HL-60/S4 treated with retinoic acid at 250 ng/mL for 4 days and 3 days (cell line): ENCODE measurements around the gene EPN1.

Source experiments
- in situ Hi-C: fragments of 300-500 bp; cut with MboI; formaldehyde crosslinking; loops from 2 replicates; pipeline ENCODE4 v1.7.0; 2022; ENCODE audit warnings: low sequenced_read_pairs

The EPN1 gene

DNA sequence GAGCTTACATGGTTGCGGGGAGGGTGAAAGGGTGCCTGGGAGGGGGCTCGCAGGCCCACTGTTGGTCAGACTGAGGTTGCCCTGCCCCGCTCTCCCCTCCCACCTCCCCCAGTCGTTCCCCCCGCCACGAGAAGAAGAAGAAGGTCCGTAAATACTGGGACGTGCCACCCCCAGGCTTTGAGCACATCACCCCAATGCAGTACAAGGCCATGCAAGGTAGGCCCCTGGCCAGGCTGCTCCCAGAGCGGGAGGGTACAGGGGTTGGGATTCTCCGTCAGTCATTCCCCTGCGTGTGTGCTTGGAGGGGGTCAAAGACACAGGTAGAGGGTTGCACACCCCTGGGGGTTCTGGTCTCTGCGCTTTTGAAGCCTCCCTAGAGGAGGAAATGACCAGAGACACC is 14.6 kb upstream of the EPN1 start:
- in situ Hi-C loops, result no loop called here

DNA sequence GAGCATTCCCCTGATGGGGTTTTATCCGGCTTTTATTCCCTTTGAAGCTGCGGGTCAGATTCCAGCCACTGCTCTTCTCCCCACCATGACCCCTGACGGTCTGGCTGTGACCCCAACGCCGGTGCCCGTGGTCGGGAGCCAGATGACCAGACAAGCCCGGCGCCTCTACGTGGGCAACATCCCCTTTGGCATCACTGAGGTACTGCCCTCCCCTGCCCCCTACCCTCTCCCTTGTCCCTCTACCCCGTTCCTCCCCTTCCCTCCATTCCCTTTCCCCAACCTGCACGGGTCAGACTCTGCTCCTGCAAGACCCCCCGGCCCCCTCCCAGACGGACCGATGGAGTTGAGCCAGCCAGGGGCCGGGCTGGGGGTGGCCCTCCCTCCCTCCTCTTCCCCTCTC is 14.0 kb upstream of the EPN1 start:
- in situ Hi-C loops, result no loop called here

DNA sequence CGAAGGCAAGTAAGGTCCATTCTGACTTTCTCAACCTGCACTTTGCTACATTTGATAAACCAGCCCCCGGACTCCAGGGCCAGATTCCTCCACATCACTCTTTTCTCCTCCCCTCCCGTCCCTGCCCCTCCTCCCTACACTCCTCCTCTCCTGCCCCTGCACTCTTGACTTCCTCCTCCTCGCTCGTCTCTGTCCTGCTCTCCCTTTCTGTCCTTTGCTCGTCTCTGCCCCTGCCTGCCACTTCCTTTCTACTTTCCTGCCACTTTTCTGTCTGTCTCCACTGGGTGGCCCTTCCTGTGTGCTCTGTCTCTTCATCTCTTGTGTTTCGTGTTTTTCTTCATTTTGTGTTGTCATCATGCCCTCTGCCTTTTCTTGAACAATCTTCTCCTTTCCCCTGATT is 13.2 kb upstream of the EPN1 start:
- in situ Hi-C loops, result no loop called here

DNA sequence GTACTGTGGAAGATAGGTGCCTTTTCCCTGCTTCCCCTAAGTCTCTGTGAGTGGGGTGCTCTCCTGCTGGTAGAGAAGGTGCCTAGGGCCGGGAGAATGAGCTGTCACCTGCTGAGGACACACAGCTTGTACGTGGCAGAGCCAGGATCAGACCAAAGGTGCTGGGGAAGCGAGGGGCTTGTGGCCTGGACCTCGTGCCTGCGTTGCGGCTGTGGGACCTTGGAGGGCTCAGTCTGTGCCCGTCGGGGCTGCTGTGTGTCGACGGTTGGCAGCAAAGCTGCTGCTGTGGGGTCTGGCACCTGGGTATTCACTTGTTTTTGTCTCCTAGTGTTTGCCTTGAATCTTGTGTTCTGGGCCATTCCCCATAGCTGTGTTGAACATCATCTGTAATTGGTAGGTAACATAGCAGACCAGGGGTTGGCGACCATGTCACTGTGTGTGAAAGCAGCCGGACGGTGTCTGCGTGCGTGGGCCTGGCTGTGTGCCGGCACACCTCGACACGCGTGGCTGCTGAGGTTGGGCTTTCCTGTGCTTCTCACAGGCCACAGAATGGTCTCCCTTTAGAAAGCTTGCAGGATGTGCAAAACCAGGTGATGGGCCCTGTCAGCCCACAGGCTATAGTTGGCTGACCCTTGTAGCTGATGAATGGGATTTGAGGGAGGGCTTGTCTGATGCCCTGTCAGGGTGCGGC is 11.0 kb upstream of the EPN1 start:
- in situ Hi-C loops, result no loop called here

DNA sequence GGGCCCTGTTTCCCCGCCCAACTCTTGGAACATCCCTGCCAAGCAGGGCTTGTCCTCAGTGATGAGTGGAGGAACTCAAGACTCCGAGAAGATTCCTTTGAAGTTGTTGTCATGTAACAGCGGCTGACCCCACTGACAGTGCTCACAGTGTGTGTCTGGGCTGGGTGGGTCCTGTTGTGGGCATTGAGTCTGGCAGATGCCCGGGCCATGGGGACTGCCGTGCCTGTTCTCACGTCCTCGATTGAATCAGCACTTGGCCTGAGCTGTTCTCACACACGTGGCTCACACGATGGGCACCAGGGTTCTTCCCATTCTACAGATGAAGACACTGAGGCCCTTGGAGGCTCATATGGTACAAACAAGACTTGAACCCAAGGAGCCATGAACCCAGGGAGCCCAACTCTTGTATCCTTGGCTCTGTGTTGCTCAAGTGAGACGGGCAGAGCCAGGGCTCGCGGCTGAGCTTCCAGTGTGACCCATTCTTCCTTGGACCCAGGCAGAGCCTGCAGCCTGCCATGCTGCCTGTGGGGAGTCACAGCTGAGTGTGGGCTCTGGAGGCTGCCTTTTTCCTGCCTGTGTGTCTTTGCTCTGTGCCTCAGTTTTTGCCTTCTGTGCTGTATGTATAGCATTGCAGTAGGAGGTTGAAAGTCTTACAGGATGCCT is 8.6 kb upstream of the EPN1 start:
- in situ Hi-C loops, result no loop called here

DNA sequence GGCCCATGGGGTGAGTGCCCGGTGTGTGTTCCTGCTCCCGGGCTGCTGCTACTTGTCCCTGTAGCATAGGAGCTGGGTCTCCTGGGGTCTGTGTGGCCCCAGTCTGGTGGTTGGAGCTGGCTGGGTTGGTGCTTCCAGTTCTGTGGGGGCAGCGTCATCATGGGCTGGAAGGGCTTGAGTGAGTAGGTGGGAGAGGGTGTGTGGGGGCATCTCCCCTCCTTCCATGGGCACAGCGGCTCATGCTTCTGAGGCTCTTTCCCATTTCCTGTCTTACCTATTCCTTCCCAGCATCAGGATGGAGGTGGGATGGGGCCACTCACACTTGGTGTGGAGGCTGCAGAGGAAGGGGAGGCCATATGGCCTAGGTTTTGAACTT is 8.0 kb upstream of the EPN1 start:
- in situ Hi-C loops, result no loop called here

DNA sequence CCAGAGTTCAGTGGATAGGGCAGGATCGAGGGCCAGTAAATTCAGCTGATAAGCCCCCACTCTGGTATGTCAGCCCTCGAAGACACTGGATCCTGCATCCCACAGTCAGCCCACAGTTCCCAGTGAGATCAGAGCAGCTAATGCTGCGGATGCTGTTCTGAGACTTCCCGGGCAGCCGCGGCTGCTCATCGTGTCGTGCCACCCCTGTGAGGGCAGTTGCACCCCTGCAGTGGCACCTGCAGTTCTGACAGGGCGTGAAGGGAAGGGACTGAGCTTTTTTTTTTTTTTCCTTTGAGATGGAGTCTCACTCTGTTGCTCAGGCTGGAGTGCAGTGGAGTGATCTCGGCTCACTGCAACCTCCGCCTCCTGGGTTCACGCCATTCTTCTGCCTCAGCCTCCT is 7.5 kb upstream of the EPN1 start:
- in situ Hi-C loops, result no loop called here

DNA sequence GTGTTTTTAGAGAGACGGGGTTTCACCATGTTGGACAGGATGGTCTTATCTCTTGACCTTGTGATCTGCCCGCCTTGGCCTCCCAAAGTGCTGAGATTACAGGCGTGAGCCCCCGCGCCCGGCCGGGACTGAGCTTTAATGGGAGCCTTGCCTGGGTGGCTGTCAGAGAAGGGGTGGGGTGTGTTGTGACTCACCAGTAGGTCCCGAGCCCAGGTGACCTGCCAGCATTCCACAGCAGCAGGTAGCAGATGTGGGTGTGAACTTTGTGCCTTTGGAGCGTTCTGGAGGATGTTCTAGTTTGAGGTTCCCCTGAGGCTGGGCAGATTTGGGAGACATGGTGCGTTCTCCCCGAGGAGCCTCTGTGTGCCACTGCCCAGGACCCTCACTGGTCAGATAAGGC is 7.1 kb upstream of the EPN1 start:
- in situ Hi-C loops, result no loop called here

DNA sequence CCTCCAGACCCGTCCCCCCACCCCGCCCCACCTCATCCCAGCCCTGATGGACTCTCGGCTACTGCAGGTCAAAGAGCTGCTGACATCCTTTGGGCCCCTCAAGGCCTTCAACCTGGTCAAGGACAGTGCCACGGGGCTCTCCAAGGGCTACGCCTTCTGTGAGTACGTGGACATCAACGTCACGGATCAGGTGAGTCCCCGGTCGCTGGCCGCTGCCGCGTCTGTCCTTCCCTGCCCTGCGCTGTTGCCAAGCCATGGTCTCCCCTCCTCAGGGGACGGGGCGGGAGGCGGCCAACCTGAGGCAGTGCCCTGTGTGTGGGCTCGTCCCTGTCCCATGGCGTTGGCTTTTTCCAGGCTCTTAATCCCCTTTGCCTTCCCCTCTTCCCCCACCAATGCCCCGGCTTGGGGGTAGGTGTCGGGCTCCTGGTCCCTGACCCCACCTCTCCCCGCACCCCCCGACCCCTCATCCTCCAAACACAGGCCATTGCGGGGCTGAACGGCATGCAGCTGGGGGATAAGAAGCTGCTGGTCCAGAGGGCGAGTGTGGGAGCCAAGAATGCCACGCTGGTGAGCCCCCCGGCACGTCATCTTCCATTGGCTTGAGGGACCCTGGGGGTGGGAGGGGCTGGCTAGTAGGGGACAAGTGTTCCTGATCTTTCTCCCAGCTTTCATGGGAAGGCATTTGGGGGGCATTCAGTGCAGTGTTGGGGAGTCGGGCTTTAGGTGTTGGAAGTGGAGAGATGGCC is 6.2 kb upstream of the EPN1 start:
- in situ Hi-C loops, result no loop called here

DNA sequence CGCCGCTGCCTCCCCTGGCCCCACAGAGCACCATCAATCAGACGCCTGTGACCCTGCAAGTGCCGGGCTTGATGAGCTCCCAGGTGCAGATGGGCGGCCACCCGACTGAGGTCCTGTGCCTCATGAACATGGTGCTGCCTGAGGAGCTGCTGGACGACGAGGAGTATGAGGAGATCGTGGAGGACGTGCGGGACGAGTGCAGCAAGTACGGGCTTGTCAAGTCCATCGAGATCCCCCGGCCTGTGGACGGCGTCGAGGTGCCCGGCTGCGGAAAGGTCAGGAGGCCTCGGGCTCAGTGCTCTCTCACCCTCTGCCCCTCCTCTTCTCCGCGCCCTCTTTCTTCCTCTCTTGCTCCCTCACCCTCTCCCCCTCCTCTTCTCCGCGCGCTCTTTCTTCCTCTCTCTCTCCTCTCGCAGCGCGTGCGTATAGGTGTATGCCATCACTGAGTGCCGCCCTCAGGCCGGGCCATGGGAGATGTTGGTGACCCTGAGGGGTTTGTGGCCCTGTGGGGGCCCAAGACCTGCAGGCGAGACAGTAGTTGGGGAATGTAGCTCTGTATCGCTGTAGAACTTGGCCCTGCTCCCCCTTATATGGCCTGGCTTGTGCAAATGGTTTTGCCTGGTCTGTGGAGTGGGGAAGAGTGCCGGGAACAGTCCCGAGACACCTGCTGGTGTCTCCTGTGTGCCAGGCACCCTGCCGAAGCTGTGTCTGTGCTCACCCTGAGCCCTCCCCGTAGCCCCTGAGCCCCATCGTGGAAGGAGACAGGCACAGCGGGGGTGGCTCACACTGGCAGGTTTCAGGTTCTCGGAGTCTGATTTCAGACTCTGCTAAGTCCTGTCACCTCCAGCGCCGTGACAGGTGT is 5.4 kb upstream of the EPN1 start:
- in situ Hi-C loops, result no loop called here

DNA sequence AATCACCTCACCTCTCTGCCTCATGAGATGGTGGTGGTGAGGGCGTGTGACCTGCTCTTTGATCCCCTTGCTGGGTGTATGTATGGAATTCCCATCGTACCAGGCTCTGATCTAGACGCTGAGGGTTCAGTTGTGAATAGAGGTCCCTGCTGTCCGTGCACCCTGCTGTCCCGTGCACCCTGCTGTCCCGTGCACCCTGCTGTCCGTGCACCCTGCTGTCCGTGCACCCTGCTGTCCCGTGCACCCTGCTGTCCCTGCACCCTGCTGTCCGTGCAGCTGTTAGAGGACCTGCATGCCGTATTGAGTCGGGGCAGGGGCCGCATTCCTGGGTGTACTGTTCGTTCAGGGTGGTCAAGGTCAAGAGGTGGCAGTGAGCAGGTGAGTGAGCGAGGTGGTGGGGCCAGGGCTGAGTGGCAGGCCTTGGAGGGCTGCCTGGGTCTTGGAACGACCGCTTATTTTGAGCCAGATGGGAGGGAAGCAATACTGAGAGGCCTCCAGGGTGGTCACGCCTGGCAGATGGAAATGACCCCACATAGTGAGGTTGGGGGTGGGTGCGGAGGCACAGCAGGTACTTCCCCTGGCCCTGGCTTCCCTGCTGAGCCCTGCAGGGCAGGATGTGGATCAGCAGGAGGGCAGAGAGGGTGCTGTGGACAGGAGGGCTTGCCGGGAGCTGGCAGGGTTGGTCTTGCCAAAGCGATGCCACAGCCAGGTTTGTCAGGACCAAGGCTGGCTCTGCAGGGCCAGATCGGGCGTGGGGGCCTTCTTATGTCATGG is 4.6 kb upstream of the EPN1 start:
- in situ Hi-C loops, result no loop called here

DNA sequence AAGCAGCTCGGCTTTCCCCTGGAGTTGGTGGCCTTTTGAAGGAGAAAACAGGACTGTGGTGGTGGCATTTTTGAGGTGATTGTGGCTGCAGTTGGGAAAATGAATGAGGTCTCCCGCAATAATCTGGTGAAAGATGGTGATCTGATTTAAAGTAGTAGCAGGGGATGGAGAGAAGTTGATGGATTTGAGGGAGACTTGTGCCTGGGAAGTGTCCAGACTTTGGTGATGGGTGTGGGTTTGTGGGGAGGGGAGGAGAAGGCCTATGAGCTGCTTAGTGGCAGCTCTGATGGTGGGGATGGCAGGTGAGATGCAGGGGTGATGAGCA is 4.0 kb upstream of the EPN1 start:
- in situ Hi-C loops, result no loop called here

DNA sequence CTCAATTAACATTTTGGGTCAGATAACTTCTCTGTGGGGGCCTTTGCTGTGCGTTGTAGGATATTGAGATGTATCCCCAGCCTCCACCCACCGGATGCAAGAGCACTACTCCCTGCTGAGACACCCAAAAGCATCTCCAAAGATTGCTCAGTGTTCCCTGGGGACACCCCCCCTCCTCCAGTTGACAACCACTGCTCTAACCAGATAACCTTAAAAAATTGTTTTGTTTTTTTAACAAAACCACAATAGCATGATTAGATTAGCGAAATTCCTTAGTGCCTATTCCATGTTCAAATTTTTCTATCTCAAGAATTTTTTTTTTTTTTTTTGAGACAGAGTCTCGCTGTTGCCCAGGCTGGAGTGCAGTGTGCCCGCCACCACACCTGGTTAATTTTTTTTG is 2.6 kb upstream of the EPN1 start:
- in situ Hi-C loops, result no loop called here

DNA sequence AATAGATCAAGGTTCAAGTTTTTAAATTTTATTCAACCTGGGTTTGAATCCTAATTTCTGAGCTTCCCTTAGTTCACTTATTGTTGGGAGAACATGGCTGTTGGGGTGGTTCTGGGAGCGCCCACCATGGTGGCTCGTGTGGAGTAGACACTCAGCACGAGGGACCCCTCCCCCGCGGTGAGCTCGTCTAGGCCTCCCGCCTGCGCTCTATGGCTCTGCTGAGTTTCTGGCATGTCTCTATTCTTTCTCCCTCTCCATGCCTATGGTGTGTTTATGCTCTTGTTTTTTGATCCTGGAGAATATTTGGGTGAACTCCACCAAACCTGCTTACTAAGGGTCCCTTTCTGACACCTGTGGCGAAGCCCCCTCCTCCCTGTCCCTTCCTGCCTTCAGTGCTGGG is 1.6 kb upstream of the EPN1 start:
- in situ Hi-C loops, result no loop called here

DNA sequence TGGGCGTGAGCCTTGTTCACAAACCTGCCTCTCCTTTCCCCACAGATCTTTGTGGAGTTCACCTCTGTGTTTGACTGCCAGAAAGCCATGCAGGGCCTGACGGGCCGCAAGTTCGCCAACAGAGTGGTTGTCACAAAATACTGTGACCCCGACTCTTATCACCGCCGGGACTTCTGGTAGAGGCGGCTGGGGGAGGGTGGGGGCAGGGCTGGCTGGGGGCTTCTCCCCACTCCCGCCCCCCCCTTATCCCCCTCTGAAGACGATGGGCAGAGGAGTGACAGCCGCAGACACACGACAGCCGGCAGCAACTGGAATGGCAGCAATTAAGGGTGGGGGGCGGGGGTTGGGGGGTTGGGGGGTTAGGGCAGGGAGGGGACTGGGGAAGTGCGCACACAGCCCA is 1.1 kb upstream of the EPN1 start:
- in situ Hi-C loops, result no loop called here

DNA sequence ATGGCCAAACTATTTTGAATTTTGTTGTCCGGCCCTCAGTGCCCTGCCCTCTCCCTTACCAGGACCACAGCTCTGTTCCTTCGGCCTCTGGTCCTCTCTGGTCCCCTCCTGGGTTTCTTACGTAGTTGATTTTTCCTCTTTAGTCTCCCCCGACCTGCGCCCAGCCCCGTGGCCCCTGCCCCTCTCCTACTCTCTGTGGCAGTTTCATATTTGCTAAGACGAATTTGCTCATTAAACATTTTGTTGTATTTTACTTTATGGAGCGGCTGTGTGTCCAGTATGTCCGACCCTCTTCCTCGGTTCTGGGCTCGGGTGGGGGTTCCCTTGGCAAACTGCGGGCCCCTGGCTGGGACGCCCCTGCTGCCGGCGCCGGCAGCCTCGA is 576 bp upstream of the EPN1 start:
- in situ Hi-C loops, result no loop called here

DNA sequence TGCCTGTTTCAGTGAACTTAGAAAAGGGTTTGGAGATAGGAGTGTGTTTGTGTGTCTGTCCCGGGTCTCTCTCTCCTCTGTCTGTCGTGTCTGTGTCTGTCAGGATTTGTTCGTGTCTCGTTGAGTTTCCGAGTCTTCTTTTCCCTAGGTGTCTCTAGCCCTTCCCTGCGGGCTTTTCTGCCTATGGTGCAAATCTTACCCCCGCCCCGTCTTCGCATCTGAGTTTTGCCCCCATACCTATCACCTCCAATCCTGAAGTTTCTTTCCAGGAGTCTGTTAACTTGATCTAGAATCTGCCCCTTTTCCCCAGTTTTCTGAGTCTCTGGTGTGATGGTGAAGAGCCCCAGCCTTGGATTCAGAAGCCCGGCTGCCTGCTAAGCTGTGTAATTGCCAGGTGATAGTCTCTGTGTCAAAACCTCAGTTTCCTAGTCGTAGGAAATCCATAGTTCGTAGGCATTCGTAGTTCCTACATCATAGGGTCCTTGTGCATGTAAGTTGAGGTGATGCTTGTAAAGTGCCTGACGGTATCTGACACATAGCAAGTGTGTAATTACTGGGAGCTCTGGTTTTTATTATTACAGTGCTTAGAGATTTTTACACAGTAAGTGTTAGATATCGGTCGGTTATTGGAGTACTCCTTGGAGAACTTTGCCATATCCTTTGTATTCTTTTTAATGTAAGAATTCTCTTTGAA is 782 bp downstream of the EPN1 start:
- in situ Hi-C loops, result no loop called here

DNA sequence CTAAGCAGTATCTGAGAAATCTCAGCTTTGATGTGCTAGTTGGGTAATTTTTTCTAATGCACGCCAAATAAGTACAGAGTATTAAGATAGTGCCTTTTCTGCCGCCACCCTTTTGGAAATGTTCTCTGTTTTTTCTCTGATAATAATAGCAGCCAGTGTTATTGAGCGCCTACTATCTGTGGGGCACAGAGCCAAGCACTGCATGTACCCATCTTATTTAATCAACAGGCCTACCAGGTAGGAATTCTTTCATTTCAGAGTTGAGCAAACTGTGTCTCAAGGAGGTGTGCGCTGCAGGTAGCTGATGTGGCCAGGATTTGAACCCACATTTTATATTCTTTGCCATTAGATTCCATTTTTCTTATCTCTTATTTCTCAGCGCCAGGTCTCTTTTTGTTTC is 1.4 kb downstream of the EPN1 start:
- in situ Hi-C loops, result no loop called here

DNA sequence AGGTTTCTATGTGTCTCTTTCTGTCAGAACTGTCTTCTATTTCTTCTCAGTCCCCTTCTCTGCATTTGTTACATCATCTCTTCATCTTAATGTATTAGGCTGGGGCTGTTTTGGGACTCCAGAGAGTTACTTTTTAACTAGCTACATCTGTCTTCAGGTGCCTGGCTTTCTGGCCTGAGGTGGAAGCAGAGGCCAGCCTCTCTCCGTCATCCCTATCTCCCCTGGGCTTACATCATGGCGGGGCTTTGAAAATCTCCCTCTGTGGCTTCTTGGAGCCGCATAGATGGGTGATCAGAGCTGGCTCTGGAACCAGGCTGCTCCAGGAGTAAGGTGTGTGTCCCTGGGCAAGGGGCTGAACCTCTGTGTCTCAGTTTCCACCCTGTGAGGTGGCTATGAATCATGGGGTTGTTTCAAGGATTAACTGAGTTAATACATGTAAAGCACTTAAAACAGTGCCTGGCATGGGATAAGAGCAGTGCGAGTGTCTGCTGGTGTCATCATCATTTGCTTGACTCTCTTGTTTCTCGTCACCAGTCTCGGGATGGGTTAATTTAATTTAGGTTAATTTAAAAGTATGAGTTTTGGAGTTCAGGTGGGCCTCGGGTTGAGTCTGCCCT is 2.0 kb downstream of the EPN1 start:
- in situ Hi-C loops, result no loop called here

DNA sequence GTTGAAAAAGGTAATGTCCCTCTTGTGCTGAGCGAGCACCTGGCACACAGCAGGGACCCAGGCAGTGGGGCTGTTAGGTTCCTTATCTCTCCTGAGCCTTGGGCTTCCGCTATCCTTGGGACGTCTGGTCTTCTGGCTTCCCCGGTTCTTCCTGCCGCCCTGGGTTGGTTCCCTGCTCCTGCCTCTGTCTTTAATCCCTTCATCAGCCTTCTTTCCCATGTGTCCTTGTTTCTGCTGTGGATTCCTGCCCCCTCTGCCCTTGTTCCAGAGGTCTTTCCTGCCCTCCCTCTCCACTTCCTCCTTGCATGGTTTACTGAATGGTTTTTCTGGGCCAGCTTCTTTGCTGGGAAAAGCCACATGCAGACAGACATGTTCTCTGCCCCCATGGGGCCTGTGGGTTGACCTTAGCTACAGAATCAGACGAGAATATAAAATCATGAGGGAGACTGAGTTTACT is 2.6 kb downstream of the EPN1 start:
- in situ Hi-C loops, result no loop called here
